HG03095 (cell line): Measurements from ENCODE around the gene DUS1L.

Source experiments
- ATAC-seq: cut with Tn5 transposase; IDR thresholded peaks from one replicate; pipeline ENCODE4 v1.9.1; 2021; ENCODE audit warnings: moderate library complexity; ENCODE audit not compliant: unreplicated experiment

The DUS1L gene

DNA sequence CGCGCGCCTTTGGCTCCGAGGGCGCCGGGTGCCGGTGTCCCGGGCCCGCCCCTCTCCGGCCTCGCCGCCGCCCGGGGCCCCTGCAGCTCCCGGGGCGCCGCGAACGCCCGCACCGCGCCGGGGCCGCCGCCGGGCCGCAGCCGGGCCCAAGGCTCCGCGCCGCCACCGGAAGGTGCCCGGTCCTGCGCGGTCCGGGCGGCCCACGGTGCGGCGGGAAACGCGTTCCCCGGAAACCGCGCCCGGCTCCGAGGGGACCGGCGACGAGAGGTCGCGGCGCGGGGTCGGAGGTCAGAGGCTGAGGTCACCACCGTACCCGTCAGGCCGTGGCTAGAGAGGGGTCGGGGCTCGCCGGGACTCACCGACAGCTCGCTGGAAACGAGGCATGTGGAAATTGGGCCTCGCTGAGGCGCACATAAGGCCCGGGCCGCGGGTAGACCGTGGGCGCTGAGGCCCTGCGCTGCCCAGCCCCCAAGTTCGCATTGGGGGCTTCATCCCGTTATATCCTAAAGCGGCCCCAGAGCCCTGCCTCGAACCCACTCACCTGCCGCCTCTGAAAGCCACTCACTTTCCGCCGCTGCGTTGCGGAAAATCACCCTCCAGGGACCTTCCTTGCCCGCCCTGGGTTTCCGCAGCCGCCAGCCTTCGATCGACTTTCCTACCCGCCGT is at the start of gene DUS1L:
Gene DUS1L (minus strand): TSS at position 167 of the 666 bp plus-strand sequence. CDS start 745 bp downstream, outside the sequence.
- peak; percentile 52 for ATAC-seq

DNA sequence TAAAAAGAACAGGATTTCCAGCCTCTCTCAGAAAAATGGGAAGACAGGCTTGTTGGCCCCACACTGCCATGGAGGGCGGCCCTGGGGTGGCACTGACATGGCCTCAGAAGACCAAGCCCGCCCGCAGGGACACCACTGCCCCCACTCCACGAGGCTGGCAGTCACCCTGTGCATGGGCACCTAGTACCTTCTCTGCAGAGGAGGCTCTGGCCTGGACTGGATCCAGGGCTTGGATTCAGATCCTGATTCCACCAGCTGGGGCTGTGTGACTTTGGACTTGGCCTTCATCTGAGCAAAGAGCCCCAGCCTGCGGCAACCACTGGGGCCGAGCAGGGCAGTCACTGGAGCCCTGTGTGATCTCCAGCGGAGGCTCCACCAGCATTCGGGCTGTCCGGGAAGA is 49.3 kb upstream of the DUS1L start:
- ATAC-seq: no peak

DNA sequence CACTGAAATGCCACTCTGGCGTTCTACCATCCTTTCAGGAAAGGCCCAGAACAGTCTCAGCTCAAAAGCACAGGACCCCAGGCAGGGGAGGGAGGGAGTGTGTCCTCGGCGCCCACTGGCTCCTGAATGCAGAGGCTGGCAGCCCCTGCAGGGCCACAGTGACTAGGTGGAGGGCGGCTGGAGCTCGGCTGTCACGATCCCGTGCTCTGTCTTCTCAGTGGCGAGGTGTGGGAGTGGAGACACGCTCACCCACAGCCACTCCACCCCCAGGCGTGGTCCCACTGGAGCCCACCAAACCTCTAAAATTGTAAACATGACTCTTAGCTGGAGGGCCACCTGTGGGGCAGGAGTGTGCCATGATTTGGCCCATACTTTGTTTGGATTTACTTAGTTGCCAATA is 48.8 kb upstream of the DUS1L start:
- no peak for ATAC-seq

DNA sequence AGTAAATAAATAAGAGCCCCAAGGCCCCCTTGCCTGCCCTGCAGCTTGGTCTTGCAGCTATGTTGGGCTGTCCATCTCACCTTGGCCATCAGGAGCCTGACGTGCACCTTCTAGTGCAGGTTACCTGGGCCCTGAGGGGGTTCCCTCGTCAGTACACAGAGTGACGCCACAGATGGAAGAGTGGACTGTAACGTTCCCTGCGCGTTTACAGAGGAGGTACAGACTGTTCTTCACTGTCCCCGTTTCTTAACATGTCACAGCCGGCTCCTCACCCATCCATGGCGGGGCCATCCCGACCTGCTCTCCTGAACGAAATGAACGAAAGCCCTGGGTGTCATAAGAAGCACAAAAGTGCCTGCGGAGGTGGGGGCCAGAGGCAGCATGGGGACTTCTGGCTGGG is 48.3 kb upstream of the DUS1L start:
- no peak for ATAC-seq

DNA sequence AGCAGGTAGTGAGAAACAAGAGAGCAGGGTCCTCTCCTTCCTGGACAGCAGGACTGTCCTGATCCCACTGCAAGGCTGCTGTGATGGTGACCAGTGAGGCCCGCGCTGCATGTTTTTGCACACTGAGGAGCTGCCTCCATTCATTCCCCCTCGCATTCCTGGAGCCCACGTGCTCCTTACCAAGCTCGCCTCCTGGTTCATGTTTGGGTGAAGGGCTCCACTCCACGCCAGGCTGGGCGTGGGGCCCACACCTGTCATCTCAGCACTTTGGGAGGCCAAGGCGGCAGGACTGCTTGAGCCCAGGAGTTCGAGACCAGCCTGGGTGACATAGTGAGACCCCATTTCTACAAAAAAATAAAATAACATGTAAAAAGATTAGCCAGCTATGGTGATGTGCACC is 47.8 kb upstream of the DUS1L start:
- ATAC-seq: no peak

DNA sequence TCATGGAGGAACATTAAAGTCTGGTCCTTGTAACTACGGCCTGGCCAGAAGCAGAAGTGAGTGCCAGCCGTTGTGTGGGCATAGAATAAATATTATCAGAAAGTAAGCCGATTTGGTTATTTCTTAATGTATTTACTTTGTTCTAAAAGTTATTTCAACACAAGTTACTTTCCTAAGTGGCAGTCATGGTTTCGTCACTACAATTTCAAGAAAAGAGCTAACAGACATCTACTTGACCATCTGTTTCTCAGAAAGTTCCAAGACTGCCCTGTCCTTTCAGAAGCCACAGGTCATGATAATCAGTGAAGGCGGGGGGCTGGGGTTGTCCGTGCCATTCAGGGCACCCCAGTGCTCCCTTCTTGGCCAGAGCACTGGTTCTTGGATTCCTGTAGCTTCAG is 47.3 kb upstream of the DUS1L start:
- ATAC-seq: no peak

DNA sequence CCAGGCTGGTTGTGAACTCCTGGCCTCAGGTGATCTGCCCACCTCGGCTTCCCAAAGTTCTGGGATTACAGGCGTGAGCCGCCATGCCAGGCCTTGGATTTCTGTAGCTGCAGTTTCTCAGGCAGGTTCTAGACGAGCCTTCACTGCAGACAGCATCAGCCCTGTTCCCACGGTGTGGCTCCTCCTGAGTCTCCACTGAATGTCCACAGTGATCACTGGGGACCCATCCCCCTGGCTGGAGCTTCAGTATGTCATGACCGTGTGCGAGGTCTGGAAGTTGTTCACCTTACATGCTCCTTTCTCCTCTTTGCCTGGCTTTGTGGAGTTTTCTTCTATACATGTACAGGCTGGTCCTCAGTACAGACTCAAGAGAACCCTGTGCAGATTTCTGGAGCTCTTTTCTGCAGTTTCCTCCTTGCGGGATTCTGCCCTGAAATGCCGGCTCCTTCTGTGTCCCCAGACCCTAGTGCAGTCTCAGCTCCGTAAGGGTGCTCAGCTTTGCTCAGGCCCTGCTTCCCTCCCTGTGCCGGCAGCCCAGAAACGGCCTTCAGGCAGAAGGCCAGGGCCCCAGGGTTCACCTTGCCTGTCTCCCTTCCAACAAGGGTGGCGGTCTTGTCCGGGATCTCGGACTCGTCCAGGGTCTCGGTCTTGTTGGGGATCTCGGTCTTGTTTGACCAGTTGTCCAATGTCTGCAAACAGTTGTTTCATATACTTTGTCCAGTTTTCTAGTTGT is 46.7 kb upstream of the DUS1L start:
- ATAC-seq: no peak

DNA sequence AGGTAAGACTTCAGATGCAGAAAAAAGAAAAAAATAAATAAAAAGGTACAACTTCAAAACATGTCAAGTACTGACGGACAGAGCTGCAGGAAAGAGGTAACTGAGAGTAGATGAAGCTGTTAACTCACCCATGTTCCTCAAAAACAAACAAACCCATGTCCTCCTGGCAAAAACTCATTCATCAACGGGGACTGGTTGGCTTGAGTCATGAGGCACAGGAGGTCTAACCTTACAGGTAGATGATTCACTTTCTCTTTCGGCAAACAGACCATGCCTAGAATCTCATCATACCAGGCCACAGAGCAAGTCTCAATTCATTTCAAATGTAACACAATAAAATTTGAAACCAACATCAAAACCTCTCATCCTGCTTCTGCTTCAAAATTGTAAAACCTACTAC is 44.7 kb upstream of the DUS1L start:
- no peak for ATAC-seq

DNA sequence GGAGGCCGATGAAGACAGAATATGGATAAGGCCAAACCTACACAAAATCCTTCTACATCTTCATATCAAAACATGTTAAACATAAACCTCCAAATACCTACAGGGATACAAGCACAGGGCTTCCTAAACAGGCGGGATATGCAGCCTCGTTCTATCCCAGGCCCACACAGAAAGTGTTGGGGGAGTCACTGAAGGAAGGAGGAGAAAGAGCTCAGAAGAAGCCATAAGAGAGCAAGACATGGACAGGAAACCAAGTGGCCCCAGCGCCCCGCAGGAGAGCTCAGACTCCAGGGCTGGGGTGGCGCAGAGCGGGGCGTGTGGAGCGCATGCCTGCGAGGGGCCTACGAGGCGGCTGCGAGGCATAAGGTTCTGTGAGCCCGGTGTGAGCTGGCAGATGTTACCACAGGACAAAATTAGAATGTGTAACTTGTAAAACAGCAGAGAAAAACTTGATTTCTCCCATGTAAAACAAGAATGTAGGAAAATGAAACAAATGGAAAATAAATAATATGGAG is 43.4 kb upstream of the DUS1L start:
- no peak for ATAC-seq

DNA sequence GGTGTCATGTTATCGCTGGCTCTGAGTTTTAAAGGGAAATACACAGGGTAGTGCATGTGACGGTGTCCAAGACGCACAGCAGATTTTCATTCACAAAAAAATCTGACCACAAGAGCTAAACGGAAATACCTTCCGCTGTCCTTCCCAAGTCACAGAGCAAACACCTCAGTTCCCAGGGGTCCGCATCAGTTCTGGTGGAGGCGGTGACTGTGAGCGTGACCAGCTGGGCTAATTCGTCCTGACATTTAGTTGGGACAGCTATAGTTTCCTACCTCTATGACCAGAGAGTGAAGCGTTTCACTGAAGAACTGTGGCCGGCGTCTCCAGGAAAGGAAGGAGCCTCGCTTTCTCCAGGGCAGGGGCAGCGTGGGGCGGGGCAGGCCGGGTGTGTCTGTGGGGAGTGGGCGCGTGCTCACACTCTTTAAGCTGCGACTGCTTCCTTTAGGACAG is 42.9 kb upstream of the DUS1L start:
- ATAC-seq: no peak

DNA sequence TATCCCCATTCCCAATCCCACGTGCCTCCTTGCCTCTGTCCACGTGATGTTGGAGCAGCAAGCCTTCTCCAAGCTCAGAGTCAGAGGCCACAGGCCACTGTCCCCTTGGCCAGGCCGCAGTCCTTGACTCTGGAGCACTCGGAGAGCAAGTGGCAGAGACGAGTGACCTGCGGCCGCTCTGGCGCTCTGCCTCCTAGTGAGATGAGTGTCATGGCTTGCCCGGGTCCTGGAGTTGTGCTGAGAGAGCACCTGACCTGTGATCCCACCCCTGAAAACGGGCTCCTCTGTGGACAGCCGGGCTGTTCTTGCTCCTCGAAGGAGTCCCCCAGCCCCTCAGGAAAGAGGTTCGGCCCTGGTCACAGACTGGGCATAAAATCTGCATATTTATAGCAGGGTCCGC is 42.4 kb upstream of the DUS1L start:
- no peak for ATAC-seq

DNA sequence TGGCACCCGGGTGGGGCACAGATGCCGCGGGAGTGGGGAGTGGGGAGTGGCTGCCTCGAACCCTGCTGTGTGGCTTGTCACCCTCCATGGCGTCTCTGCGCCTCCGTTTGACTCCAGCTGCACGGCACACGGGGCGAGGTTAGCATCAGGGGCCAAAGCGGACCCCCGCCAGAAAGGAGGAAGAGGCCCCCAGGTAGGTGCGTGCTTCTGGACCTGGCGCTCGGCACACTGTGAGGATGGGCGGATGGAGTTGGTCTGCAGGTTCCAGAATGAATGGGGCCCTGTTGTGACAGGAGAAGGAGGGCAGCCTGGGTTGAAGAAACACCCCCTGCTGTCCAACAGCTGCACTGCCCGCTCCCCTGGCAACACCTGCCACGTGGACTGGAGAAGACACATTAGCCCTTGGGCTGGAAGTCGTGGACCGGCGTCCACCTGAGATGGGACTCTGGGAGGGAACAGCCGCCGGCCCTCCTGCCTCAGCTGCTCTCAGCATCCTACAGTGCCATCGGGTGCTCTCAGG is 41.8 kb upstream of the DUS1L start:
- ATAC-seq: no peak

DNA sequence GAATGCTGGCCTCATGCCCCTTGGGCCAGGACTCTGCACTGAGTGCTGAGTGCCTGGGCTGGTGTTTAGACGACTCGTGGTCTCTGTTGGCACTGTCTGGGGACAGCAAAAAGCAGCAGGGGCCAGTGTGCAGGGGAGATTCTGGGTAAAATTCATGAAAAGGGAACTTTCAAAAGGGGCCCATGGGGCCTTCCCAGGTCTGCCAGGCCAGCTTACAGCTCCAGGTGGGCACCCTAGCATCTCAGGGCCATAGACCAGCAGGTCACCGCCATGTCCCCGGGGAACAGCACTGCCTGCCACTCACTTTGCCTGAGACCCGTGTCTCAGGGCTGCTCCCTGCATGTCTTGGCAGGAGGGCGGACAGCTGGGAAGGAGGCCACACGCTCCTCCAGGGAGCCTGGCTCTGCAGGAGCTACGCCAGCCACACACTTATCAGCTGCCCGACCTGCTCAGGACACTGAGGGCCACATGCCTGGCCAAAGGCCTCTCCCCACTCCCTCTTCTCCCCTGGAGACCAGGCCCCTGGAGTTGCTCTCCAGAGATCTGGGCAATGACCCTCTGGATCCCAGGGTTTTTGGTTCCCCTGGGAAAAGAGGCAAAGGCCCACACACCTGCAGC is 41.2 kb upstream of the DUS1L start:
- ATAC-seq: no peak

DNA sequence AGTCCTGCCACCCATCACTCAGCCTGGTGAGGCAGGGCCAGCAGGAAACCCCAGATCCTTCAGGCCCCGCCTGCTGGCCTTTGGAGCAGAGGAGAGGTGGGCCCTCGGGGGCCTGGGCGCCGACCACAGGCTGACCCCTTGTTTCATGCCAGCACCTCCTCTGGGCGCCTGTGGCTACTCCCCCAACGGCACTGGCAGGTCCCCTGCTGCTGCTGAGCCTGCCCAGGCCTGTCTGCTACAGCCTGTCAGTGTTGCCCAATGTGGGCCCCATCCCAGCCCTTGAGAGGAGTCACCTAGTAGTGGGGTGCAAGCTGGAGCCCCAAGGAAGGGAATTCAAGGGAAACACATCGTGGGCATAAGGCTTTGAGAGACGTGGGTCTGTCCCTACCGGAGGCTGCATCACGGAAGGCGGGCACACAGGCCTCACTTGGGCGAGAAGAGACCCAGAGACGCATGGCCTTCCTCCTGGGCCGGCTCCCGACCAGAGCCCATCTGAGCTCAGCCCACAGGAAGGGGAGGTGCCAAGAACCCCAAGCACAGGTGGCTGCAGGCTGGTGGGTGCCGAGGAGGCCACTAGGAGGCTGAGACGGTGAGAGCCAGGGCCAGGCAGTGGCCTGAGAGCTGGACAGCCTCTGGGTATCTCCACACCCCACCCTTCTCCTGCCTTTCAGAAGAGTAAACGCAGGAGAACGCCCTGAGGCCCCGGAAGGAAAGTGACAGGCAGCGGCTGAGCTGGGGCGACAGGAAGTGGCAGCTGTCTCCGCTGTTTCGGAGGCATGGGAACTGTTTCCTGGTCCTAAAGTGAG is 40.5 kb upstream of the DUS1L start:
- ATAC-seq: peak; percentile 67

DNA sequence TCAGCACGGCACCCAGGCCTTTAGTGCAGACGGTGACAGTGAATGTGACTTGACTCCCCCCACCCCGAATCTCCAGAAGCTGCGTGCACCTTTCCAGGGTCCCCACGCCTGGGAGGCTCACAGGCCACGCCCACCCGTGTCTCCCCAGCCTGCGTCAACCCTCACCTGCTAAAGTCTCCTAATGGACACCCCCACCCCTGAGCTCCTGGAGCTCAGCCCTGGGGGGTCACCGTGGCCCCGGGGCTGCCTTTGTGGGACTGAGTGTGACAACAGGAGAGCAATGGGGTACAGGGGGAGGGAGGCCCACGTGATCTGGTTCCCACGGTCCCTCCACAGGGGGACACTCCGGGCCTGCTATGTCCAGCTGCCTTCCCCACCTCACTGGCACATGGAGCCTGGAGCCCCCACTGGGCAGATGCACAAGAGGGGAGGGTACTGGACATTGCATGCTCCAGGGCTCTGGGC is 39.8 kb upstream of the DUS1L start:
- ATAC-seq: no peak

DNA sequence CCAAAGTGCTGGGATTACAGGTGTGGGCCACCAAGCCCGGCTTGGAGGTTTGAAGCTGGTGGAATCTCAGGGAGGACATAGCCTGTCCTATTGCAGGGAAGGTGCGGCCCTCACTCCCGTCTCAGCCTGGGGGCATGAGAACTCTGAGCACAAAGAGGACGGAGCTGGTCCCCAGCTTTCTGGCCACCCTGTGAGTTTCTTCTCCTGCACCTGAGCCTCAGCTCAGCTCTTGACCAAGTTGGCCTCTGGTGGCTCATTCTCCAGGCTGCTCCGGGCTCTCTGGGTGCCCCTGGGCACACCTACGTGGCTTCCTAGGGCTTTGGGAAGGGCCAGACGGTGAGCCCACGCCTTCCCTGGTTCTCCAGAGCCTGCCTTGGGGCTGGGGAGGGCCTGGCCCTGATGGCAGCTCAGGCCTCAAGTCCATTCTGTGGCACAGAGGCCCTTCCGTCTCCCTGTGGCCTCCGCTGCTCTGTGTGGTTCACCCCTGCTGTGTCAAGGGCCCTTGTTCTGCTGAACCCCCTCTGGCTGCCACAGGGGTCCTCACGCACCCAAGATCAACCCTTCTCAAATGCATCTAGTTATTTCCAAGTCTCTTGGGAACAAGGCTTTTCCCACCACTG is 39.3 kb upstream of the DUS1L start:
- no peak for ATAC-seq

DNA sequence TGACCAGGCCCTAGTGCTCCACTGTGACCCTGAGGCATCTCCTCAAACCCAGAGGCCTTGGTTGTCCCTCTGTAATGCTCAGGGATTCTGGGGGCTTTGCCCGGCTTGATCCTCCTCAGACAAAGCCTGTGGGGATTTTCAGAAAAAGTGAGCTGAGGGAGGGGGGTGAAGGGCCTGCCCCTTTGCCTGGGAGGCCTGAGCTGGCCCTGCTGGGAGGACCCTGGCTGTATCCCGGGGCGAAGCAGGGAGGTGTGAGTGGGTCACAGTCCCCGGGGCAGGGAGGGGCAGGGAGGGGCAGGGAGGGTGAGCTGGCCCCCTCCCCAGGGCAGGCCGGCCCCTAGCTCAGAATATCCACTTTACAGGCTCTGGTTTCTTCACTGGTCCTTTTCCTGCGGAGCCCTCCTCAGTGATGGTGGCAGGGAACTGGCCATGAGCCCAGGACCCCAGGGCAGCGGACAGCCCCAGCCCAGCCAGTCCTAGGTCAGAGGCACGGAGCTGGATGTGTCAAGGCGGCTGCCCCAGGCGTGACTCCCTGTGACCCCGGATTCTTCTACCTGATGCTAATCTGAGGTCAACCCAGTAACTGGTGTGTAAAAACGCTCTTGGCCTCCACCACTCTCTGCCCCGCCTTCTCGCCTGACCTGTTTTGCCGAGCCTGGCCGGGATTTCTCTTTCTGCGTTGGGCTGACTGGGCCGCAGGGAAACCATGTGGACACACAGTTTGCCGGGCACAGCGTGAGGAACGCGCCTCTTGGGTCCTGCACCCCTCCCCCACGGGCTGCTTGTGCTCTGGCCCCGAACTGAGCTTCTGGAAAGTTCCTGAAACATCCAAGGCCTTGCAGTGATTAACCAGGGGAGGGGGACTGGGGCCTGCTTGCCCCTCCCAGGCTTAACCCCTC is 38.2 kb upstream of the DUS1L start:
- no peak for ATAC-seq

DNA sequence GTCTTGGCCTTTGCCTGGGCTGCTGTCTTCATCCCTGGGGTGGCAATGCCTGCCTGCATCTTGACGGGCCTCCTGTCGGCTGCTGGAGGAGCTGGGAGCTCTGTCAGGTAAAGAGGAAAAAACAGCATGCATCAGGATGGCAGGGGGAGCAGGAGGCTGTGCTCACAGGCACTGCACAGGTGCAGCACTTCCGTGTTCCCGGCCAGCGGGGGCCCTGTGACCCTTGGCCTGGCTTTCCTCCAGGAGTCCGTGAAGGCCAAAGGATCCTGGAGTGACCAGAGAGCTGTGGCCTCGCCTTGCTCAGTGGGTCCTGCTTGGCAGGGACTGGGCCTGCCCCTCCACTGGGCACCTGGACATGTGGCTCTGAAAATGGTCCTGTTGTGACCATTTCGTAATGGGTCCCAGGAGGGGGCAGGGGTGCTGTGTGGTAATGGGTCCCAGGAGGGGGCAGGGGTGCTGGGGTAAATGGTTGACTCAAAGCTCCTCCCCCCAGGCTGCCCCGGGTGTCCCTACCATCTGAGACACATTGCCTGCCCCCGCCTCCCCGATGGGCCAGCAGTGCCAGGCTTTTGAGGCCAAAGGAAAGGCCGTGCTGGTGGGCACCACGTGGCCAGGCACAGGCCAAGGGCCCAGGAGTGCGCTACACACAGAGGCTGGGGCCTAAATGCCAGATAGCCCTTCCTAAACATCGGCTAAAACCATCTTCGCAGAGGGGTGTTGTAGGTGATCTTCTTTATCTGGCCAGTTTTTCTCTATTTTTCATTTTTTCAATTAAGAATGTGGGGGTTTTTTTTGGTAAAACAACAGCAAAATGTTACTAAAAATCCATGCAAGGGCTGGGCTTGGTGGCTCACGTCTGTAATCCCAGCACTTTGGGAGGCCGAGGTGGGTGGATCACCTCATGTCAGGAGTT is 36.4 kb upstream of the DUS1L start:
- no peak for ATAC-seq
